ENCODE measurements around the gene MDGA2.

DNA sequence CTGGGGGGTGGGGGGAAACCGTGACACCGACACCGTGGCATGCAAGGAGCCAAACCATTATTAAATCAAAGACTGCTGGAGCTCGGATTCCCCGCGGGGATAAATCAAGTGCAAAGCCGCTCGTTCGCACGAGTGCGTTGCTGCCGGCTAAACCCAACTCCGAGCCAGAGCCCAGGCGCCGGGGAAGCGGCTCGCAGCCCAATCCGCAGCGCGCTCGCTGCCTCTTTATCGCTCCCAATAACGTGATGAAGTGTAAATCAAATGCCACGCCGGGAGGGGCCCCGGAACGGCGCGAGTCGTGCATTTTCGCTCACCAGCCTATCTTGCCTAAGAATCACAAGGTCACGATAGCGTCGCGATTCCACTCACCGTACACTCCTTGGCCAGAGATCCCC, 1.3 kb downstream of the MDGA2 start:
- TF ChIP-seq, protein P1, sequence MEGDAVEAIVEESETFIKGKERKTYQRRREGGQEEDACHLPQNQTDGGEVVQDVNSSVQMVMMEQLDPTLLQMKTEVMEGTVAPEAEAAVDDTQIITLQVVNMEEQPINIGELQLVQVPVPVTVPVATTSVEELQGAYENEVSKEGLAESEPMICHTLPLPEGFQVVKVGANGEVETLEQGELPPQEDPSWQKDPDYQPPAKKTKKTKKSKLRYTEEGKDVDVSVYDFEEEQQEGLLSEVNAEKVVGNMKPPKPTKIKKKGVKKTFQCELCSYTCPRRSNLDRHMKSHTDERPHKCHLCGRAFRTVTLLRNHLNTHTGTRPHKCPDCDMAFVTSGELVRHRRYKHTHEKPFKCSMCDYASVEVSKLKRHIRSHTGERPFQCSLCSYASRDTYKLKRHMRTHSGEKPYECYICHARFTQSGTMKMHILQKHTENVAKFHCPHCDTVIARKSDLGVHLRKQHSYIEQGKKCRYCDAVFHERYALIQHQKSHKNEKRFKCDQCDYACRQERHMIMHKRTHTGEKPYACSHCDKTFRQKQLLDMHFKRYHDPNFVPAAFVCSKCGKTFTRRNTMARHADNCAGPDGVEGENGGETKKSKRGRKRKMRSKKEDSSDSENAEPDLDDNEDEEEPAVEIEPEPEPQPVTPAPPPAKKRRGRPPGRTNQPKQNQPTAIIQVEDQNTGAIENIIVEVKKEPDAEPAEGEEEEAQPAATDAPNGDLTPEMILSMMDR (IDR thresholded peaks at IDR 0.05) = no peak
- no peak for TF ChIP-seq EP300 (IDR thresholded peaks at IDR 0.05)

Data from stomach (tissue), 4 donors.